KMS-11 (cell line): ENCODE data around the gene SPATA3.

ENCODE experiments used
- H2AFZ ChIP-seq: fragments of 200-600 bp; sonication (generic); 2 replicates; pipeline ENCODE4 v1.6.1; 2016; ENCODE audit warnings: antibody characterized with exemption, mixed run types, low read depth
- H3K27ac ChIP-seq: fragments of 200-600 bp; sonication (generic); 2 replicates; pipeline ENCODE4 v1.6.1; 2016; ENCODE audit warnings: mild to moderate bottlenecking, mixed run types
- H3K27me3 ChIP-seq: fragments of 200-600 bp; sonication (generic); 2 replicates; pipeline ENCODE4 v1.6.1; 2017; ENCODE audit warnings: mild to moderate bottlenecking, low read depth, mixed run types, moderate library complexity; ENCODE audit not compliant: insufficient read depth
- H3K36me3 ChIP-seq: fragments of 200-600 bp; sonication (generic); 2 replicates; pipeline ENCODE4 v1.6.1; 2017; ENCODE audit warnings: mild to moderate bottlenecking, mixed run types; ENCODE audit not compliant: insufficient read depth
- H3K4me1 ChIP-seq: fragments of 200-600 bp; sonication (generic); 2 replicates; pipeline ENCODE4 v1.6.1; 2016; ENCODE audit warnings: mild to moderate bottlenecking, low read depth, mixed run types; ENCODE audit not compliant: poor library complexity, severe bottlenecking
- H3K4me2 ChIP-seq: fragments of 200-600 bp; sonication (generic); 2 replicates; pipeline ENCODE4 v1.7.0; 2016; ENCODE audit warnings: mild to moderate bottlenecking, mixed run types
- H3K4me3 ChIP-seq: fragments of 200-600 bp; sonication (generic); IDR thresholded peaks from 2 replicates; pipeline ENCODE4 v1.6.1; 2017; ENCODE audit warnings: low read depth, low read length, mixed read lengths; ENCODE audit not compliant: insufficient read depth
- H3K79me2 ChIP-seq: fragments of 200-600 bp; sonication (generic); 2 replicates; pipeline ENCODE4 v1.6.1; 2016; ENCODE audit warnings: low read depth, mixed run types; ENCODE audit not compliant: insufficient read depth
- H3K9ac ChIP-seq: fragments of 200-600 bp; sonication (generic); 2 replicates; pipeline ENCODE4 v1.6.1; 2016; ENCODE audit warnings: mild to moderate bottlenecking, mixed run types
- H4K20me1 ChIP-seq: fragments of 200-600 bp; sonication (generic); 2 replicates; pipeline ENCODE4 v1.6.1; 2016; ENCODE audit warnings: mild to moderate bottlenecking, mixed run types; ENCODE audit not compliant: insufficient read depth
- TF ChIP-seq, protein P1 (sequence below): fragments of 200-600 bp; sonication (generic); conservative IDR thresholded peaks from 2 replicates; pipeline ENCODE4 v1.6.1; 2017; ENCODE audit warnings: low read depth, mild to moderate bottlenecking, antibody characterized with exemption, low read length, moderate library complexity, mixed read lengths

SPATA3 gene

DNA sequence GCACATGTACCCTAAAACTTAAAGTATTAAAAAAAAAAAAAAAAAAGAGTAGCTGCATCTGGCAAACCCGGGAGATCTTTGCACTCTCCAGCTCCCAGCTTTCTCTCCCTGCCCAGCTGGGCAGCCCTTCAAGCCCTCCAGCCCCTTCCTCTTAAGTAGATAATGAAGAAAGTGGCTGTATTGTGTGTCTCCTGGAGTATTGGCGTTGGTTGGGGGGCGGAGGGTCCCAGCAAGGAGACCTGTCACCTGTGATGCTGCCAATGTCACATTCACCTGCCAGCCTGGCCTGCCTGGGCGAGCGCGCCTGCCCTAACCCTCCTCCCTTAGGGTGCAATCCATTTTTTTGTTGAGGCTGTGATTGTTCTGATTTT, 43.4 kb downstream of the SPATA3 start:
- no peak overlapping the region for H3K9ac ChIP-seq
- H3K27ac ChIP-seq: no peak overlapping the region
- H3K4me2 ChIP-seq: no peak overlapping the region
- H3K27me3 ChIP-seq: no peaks in the 10 kb centered on the region; the same call in 1 of the 2 replicates
- no peaks in the 10 kb centered on the region for H3K4me1 ChIP-seq
- no peaks in the 10 kb centered on the region for H3K79me2 ChIP-seq
- no peak overlapping the region for H3K4me3 ChIP-seq
- no peaks in the 10 kb centered on the region for H3K36me3 ChIP-seq
- no peak overlapping the region for H2AFZ ChIP-seq
- TF ChIP-seq, protein P1, sequence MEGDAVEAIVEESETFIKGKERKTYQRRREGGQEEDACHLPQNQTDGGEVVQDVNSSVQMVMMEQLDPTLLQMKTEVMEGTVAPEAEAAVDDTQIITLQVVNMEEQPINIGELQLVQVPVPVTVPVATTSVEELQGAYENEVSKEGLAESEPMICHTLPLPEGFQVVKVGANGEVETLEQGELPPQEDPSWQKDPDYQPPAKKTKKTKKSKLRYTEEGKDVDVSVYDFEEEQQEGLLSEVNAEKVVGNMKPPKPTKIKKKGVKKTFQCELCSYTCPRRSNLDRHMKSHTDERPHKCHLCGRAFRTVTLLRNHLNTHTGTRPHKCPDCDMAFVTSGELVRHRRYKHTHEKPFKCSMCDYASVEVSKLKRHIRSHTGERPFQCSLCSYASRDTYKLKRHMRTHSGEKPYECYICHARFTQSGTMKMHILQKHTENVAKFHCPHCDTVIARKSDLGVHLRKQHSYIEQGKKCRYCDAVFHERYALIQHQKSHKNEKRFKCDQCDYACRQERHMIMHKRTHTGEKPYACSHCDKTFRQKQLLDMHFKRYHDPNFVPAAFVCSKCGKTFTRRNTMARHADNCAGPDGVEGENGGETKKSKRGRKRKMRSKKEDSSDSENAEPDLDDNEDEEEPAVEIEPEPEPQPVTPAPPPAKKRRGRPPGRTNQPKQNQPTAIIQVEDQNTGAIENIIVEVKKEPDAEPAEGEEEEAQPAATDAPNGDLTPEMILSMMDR: no peak
- no peaks in the 10 kb centered on the region for H4K20me1 ChIP-seq

DNA sequence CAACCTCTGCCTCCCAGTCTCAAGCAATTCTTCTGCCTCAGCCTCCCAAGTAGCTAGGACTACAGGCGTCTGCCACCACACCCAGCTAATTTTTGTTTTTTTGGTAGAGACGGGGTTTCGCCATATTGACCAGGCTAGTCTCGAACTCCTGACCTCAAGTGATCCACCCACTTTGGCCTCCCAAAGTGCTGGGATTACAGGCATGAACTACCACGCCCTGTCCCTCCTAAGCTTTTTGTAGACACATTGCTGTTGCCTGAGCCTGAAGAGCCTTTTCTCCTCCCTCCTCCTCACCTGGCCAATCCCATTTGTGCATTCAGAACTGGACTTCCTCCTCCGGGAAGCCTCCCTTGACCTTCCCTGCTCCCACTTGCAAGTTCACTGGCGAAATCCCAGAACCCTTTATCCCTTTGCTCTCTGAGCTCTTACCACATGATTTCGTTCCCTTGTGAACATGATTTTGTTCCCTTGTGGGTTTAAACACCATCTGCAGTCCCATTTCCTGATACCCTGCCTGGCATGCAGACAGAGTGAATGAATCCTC, 44.0 kb downstream of the SPATA3 start:
- Histone ChIP-seq H3K27ac (no peak overlapping the region), H3K36me3 (no peaks in the 10 kb centered on the region), H3K27me3 (no peaks in the 10 kb centered on the region; the same call in 1 of the 2 replicates), H4K20me1 (no peaks in the 10 kb centered on the region), H3K4me3 (no peak overlapping the region), H2AFZ (no peak overlapping the region), H3K4me1 (no peaks in the 10 kb centered on the region), H3K79me2 (no peaks in the 10 kb centered on the region), H3K4me2 (no peak overlapping the region), H3K9ac (no peak overlapping the region)
- TF ChIP-seq, protein P1: no peak

DNA sequence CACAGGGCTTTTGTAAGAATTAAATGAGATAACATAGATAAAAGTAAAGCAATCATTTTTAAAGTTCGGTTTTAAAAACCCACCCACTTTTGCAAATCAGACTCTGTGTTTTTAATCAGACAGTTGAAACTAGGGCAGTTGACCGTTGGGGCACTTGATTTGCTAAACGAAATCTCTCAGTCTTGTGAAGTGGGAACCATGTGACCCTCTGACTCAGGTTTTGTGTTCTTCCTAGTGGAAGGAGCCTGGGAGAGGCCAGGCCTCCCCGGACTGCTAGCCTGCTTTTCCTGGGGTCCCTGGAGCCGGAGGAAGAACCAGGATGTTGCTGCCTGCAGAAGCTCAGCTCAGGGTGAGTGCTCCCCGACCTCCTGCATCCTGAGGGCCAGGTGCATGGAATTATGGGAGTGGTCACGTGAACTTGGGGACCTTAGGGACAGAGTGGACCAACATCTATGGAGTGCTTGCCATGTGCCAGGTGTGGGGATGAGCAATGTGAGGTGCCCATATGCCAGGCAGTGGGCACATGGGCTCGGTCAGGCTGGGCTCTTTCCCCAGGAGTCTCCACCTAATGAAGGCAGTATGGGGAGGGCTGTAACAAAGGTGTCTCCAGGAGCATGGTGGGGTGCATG, 45.3 kb downstream of the SPATA3 start:
- no peak overlapping the region for H3K27ac ChIP-seq
- no peak overlapping the region for H3K4me3 ChIP-seq
- no peak overlapping the region for H3K4me2 ChIP-seq
- H3K27me3 ChIP-seq: no peaks in the 10 kb centered on the region; the same call in 1 of the 2 replicates
- H3K36me3 ChIP-seq: no peaks in the 10 kb centered on the region
- no peak overlapping the region for H3K9ac ChIP-seq
- H3K4me1 ChIP-seq: no peaks in the 10 kb centered on the region
- TF ChIP-seq, protein P1: no peak
- no peaks in the 10 kb centered on the region for H3K79me2 ChIP-seq
- no peak overlapping the region for H2AFZ ChIP-seq
- no peaks in the 10 kb centered on the region for H4K20me1 ChIP-seq

DNA sequence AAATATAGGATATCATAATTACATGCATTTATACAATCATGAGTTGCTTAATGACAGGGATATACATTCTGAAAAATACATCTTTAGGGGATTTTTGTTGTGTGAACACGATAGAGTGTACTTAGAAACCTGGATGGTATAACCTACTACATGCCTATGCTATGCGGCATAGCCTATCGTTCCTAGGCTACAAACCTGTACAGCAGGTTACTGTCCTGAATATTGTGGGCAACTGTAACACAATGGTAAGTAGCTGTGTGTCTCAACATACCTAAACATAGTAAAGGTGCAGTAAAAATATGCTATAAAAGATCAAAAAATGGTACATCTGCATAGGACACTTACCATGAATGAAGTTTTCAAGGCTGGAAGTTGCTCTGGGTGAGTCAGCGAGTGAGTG, 47.9 kb downstream of the SPATA3 start:
- H3K4me3 ChIP-seq: no peak overlapping the region
- TF ChIP-seq, protein P1: no peak
- H3K79me2 ChIP-seq: no peaks in the 10 kb centered on the region
- H3K4me2 ChIP-seq: no peak overlapping the region
- no peak overlapping the region for H3K27ac ChIP-seq
- no peaks in the 10 kb centered on the region for H4K20me1 ChIP-seq
- no peaks in the 10 kb centered on the region for H3K27me3 ChIP-seq
- H3K4me1 ChIP-seq: no peaks in the 10 kb centered on the region
- H3K9ac ChIP-seq: no peak overlapping the region
- no peak overlapping the region for H2AFZ ChIP-seq
- no peaks in the 10 kb centered on the region for H3K36me3 ChIP-seq
